Activated T-cell treated with anti-CD3 and anti-CD28 coated beads for 24 hours (primary cell): Measurements from ENCODE around the gene SLC22A23.

Source experiments
- DNase-seq: peaks from one replicate; pipeline ENCODE4 v3.0.0-alpha.2; 2020; ENCODE audit warnings: low read depth

Gene SLC22A23

GRCh38 chr6:3296078-3296477, 160.8 kb downstream of the SLC22A23 start:
- DNase-seq = no peak

- no peak for DNase-seq
These were observed 161.7 kb downstream of the SLC22A23 start for GRCh38 chr6:3294921-3295871.

DNA sequence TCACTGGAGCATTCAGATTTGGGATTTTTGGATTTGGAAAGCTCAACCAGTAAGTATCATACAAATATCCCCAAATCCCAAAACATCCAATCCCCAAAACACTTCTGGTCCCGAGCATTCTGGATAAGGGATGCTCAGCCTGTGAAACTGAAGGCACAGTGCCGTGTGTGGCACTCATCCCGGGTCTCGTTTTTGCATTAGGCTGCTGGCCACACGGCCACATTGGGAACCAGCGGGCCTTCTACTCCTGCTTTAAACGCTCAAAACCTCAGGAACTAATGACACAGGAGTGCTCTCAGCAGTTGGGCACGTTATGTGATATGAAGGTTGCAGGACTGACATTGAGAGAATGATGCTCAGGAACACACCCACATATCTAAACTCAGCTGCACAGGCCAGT, 162.5 kb downstream of the SLC22A23 start:
- DNase-seq = no peak

DNA sequence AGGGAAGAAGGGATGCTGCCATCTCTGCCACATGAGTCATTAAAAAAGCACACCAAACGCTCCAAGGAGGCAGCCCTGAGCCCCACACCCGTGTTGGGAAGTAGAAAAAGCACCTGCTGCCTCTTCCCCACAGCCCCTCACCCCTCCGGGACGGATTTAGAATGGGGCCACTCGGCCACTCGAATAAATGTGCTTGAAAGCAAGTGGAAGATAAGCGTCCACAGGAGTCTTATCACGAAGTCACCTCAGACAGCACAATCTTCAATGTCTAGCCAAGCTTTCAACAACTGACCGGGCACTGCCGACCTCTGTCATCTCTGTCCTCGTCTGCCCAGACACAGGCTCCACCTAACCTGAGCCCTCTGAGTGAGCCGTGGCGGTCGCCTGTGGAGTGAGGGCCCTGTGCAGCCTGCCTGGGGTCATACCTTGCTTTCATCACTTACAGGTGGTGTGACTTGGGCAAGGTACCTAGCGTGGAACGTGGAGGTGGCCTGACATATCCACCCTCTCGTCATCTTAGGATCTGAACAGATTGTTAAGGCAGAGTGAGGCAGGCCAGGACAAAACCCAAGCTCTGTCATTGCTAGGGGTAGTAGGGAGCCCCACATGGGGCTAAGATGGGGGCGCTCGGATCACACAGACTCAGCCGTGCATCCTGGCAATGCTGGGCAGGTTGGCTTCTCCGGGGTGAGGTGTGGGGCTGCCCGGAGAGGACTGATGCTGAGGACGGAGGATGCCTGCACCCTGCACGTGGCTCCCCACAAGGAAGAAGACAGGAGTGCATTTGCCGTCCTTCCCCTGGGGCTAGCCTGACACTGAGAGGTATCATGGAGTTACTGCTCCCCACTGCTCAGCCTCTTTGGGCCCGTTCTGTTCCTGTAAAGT, 163.3 kb downstream of the SLC22A23 start:
- no peak for DNase-seq

GRCh38 chr6:3292431-3293197, 164.2 kb downstream of the SLC22A23 start:
- no peak for DNase-seq

DNA sequence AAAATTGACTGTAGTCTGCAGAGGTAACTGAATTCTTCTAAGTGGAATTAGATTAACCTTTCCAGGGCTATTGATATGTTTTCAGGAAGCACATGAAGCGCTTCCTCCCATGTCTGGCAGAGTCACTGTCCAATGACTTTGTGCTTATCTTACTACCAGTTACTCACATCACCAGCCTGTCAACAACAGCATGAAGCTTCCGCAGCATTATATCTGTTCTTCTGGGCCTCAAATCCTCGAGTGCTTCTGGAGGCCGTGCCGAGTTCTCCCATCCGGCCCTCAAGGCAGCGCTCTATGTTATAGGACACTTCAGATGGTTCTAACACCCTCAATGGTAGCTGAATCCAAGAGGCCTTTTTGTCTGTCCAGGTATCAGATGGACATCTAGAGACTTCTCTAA, 164.9 kb downstream of the SLC22A23 start:
- DNase-seq = no peak

DNA sequence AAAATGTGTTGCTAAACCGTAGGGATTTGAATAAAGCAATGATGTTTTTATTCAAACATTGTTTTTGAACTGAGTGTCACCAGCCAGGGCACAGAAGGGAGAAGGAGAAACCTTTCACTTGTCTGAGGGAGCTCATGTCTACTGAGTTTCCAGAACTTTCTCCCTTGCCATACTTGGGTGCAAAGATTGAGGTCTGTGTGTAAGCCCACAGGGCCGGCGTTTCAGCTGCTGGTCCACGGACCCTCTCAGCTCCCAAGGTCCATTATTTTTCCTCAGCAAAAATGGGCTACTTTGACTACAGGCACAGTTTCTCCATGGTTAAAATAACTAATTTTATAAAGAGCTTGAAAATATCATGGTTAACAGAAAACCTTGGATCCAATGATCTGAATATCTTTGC, 165.5 kb downstream of the SLC22A23 start:
- no peak for DNase-seq

DNA sequence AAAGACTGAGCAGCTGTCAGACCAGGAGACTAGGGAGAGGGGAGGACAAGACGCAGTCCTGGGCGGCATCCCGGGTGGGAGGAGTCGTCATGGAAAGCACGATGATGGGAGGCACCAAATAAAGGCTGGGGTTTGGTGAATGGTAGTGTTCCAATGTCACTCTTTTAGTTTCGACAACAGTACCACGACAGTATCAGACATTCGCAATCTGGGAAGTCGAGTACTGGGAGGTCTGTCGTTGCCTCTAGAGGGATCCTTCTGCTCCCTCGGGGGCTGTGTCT, 166.0 kb downstream of the SLC22A23 start:
- DNase-seq = no peak

- no peak for DNase-seq
These were observed 166.5 kb downstream of the SLC22A23 start for GRCh38 chr6:3290149-3290930.

GRCh38 chr6:3289664-3290055, 167.2 kb downstream of the SLC22A23 start:
- no peak for DNase-seq

- DNase-seq = no peak
These were observed 167.9 kb downstream of the SLC22A23 start for GRCh38 chr6:3288711-3289663.

- DNase-seq = no peak
These were observed 168.7 kb downstream of the SLC22A23 start for GRCh38 chr6:3287976-3288707.

- DNase-seq = no peak
These were observed 169.5 kb downstream of the SLC22A23 start for GRCh38 chr6:3287308-3287707.

DNA sequence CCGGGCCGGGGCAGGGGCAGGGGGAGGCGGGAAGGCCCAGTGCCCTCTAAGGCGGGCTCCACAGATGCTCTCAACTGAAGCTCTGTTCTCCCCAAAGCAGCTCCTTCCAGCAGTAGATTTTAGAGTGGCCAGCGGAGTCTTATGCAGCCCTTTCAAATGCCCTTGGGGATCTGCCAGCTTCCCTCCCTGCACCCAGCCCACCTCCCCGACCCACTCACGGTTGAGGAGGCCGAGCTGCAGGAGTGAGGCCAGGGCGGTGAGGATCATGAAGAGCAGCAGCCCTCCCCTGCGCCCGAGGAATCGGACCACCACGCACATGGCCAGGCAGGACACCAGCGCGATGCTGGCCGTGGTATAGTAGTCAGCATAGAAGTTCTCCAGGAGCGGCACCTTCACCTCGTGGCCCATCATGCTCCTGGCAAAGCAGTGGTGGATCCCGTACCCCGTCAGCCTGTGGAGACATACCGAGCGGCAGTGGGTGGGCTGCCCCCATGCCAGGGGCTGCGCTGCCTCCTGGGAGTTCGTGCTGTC, 170.1 kb downstream of the SLC22A23 start:
- no peak for DNase-seq

DNA sequence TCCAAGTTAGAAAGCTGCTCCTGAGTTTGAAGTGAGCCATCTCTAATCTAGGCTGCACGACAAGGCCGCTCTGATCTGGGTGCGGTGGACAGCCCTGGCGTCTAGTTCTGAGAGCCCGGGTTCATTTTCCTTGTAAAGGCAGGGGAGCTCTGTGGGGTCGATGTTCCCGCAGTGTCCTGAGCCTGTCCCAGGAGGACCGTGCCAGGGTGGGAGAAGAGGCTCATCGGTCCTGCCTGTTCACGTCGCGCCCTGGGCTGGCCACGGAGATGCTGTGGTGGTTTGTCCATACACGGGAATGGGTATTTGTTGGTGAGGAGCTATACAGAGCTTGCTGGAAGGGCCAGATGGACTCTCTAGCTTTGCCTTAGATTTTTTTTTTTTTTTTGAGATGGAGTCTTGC, 171.1 kb downstream of the SLC22A23 start:
- DNase-seq = no peak

DNA sequence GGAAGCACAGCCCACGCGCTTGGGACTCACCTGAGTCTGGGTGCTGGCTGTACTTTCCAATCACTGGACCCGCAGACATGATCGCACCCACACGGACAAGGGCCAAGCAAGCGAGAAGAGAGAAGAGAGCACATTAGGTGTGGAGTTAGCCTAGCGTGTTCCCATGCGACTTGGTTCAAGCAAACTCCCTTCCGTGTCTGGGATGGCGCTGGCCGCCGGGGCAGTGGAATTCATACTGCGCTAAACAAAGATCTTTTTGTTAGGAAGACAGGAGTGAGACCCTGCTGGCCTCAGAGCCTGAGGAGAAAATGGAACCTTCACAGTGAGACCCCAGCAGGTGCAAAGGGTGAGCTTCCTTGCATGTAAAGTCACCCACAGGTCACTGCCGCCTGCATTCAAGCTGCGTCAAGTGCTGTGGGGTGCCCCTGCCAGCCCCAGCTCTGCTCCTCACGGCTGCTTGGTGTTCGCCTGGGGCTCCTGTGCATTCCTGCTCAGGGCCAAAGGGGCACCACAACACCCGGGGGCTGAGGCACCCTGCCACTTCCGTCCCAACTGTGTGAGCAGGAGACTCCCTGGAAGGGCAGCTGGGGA, 171.7 kb downstream of the SLC22A23 start:
- DNase-seq = no peak

DNA sequence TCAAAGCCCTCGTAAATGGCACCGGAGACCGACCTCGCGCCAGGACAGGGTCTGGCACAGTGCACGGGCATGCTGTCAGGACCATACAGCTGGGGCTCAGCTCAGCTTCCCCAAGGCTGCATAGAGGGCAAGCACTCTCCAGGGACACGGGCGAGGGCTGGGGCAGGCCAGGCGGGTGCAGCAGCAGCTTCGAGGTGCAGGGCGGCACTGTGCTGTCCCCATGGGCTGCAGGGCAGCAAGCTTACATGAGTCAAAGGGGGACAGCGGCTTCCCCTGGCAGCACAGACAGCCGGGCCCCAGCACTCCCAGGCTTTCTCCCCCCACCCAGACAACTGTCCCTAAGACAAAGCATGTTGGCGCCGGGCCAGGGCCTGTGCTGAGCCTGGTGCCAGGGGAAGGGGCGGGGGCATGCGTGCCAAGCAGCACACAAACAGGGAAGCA, 172.4 kb downstream of the SLC22A23 start:
- no peak for DNase-seq

DNA sequence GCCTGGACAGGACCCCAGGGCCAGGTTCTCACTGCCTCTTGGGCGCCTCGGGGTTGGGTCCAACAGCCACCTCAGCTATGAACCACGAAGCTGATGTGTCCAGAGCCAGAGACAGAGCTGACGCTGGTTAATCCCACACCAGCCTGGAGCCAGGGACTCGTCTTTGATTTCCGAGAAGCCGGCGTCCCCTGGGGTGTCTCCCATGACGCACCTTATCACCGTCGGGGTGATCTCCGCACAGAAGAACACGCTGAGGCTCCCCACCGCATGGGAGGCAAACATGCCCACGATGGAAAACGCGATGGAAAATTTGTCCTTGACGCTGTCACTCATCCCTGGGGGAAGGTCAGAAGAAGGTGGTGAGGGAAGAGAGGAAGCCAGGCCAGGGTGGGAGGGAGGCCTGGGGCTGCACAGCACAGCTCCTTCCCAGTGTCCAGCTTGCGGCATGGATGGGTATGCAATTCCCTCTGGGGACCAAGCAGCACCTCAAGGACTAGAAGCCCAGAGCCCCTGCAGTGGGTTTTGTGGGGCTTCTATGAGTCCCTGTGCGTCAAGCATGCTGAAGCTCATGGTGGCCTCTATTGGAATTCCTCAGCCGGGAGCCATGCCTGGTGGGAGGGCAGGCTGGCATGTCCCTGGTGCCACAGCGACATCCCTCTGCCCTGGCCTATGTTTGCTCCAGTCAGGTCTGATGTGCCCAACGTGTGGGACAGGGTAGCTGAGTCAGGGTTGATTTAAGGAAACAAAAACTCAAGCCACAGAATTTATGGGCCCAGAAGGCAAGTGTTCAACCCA, 173.0 kb downstream of the SLC22A23 start:
- no peak for DNase-seq
